ENCODE data around the gene ZNF366.

Gene ZNF366

GRCh38 chr5:72441094-72441723 lies 66.0 kb downstream of the ZNF366 start:
- no peak for DNase-seq (ENCODE audit: low spot score)

DNA sequence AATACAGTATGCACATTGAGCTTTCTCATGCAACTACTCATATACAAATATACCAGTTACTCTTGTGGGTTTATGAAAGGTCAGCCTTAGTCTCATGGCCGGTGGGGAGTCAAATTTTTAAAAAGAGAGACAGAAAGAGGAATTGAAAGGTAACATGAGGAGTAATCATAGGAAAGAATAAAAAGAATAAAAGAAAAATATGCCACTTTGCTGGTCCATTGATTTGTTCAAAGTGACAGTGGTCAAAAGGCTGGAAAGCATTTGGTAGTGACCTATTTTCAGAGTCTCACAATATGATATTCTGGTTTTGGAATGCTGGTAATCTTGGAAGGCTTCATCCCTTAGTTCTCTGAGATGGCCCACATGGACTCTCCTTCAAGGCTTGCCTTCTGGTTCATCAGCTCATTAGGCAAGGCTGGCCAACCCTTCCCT lies 67.0 kb downstream of the ZNF366 start:
- no peak for DNase-seq (ENCODE audit: low spot score)

DNA sequence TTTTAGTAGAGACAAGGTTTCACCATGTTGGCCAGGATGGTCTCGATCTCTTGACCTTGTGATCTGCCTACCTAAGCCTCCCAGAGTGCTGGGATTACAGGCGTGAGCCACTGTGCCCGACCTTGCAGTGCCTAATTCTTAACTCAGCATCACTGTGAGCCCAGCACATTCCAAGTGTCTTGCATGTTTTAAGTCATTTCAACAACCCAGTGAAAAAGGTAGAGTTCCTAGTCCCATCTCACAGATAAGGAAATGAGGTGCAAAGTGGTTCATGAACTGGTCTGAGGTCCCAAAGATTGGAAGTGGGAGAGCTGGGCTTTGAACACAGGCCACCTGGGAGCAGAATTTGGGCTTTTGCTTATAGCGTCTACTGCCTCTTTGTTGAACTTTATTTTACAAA lies 68.0 kb downstream of the ZNF366 start:
- no peak for DNase-seq (ENCODE audit: low spot score)

- no peak for DNase-seq (ENCODE audit: low spot score)
Measured at GRCh38 chr5:72438141-72438540, 69.1 kb downstream of the ZNF366 start.

DNA sequence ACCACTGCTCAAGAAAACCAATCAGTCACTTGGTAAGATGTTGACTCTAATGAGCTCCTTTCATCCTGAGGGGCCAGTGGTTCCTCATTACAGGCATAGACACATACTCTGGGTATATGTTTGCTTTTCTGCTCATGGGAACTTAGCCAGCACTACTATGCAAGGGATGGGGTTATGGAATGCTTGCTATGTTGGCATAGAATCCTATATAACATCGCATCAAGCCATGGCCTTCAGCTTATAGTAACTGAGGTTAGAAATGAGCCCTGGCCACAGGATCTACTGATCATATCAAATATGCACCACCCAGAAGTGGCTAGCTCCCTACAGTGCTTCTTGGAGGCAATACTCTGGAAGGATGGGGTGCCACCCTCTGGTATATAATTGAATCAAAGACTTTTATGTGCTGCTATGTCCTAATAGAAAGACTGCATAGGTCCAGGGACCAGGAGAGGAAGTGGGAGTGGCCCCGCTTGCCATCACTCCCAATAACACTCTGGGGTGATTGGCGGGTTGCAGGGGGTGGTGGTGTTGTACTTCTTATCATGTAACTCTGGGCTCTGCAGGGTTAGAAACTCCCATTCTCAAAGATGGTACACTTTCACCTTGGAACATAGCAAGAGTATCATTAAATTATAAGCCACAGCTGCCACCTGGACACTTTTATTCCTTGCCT lies 70.3 kb downstream of the ZNF366 start:
- no peak for DNase-seq (ENCODE audit: low spot score)

DNA sequence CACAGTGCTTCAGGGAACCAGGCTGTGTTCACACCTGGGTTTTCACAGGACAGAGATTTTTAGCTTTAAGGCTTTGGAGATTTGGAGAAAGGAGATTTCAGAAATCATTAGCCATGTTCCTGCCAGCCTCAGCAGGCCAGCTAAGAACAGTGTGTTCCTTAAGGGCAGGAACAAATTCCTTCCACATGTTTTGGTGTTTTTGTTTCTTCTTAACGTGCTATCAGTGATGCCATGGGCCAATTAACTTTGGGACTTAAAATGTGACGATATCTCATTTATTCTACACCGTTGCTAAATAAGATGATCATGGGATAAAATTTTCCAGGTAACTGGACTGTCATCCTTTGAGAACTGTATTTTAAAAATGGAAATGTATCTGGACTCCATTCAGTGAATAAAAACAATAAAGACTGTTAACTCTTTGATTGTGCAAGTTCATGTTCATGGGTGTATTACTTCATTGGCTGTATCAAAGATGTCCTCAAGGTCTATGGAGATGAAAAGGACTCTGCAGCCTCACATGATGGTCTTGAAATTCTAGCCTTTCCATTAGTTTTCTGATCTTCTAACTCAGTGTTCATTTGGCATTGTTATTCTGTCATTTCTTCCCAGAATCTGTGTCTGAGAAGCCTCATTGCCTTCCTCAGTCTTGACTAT lies 72.3 kb downstream of the ZNF366 start:
- DNase-seq (ENCODE audit: low spot score) = no peak

DNA sequence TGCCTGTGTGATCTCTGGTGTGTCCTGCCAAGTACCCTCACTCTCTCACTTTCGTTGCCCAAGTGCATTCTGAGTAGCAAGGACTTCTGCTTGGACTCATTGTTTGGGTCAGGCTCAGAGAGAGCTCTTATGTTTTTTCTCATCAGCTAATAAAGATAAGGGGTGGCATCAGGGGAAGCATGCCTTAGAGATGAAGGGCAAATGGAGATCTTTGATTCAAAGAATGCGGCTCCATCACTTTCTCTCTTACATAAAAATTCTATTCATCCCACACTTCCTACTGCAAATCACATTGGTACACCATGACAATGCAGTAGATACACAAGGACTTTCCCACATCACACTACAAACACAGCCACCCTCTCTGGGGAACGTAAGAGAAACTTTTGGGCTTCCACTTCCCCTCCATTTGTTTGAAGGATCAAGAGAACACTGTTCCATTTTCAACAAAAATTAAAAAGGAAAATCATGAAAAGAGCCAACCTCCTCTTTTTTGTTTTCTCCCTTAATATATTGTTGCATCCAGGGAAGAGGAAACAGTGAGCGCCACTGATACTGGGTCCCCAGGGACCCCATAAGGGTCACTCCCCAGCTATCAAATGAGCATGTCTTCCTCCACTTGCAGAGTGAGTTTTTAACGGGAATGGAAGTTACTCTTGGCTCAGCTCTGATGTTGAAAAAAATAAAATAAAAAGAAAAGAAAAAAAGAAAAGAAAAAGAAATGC lies 73.0 kb downstream of the ZNF366 start:
- DNase-seq (ENCODE audit: low spot score) = no peak

GRCh38 chr5:72433522-72433921 lies 73.7 kb downstream of the ZNF366 start:
- DNase-seq (ENCODE audit: low spot score) = no peak

DNA sequence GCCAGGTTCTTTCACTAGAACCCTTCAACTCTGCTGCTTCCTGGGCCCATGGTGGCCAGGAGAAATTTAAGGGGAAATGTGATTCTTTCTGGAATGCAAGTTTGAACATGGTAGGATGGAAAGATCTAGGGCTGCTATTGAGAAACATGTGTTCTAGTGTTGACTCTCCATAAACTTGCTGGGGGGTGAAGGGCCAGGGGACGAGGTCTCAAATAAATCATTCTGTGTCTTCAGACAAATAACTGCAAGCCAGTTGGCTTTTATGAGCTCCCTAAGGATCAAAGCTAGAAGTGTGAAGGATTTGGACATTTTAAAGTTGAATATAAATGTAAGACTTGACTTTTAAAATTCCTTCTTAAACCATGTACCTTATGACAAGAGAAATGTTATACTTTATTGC lies 78.5 kb downstream of the ZNF366 start:
- no peak for DNase-seq (ENCODE audit: low spot score)

DNA sequence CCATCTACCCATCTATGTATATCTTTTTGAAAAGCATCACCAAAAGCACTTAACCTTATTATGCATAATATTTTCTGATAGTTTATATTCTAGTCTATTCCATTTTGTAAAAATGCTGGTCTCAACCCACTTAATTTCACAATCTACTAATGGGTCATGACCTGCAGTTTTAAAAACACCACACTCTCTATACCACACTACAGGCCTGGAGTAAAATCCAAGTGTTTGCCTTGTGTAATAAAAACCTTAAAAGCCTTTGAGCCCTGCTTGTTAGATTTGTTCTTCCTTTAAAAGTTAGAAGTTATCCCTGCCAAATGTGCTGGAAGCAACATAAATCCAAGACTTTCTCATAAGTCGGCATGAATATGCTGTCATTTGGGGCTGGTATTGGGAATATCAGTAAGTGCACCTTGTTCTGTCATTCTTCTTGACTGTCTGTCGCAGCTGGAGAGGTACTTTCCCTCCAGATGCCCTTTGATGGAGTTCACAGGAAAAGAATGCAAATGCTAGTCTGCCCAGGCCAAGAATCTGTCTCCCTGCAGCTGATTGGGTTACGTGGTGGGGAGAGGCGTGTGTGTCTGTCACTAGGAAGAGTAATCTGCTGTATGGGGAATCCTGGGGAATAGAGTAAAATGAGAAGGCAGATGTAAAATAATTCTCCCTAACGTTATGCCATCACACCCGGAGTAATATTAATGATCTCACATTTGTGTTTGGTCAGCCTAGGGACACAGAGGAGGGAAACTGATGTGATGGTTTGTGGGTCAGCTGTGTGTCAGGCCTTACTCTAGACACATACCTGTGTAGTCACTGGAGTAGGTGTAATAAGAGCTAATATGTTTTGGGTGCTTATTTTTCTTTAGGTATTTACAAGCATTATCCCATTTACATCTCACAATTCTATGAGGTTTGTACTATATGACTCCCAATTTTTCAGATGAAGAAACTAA lies 79.4 kb downstream of the ZNF366 start:
- no peak for DNase-seq (ENCODE audit: low spot score)

DNA sequence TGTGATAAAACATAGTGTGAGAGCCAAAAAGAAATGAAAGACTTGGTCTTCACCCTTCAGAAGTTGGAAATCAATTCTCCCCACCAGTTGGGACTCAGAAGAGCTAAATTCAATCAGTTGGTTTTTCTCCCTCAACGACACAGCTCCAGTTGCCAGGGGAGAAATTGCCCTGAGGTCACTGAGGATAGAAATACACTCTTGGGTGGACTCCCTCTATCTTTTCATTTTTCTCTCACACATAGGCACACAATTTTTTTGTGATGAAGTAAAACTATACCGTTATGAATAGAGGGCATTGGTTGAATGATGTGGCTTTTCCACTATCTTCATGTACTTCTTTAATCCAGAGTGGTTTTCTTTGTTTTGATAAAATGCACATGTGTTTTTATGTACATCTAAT lies 80.2 kb downstream of the ZNF366 start:
- no peak for DNase-seq (ENCODE audit: low spot score)

DNA sequence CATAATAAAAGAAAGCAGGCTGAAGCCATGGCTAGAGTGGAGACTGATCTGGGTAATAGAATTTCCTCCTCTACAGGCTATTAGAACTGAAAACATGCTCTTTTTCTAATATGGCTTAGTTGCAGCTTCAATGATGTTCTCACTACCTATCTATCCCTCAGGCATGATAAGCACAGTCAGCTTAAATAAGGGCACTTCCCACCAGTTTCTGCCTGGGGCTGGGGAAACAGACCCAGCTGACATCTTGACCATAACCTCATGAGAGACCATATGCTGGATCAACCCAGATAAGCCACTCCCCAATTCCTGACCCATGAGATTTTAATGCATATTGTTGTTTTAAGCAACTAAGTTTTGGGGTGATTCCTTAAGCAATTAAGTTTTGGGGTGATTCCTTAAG lies 81.2 kb downstream of the ZNF366 start:
- DNase-seq (ENCODE audit: low spot score) = no peak

DNA sequence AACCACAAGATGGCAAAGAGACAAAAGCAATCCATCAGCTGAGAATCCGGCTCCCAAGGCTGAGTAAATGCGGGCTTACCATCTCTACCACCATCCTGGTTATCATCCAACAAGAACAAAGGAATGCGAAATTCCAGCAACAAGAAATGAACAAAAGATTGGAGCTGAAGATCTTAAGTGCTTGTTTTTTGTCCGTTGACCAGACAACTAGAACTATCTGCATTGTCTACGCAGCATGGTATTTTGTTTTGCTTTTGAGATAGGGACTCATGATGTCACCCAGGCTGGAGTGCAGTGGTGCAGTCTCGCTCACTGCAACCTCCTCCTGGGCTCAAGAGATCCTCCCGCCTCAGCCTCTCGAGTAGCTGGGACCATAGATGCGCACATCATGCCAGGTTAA lies 88.9 kb downstream of the ZNF366 start:
- no peak for DNase-seq (ENCODE audit: low spot score)

GRCh38 chr5:72417333-72418062 lies 89.7 kb downstream of the ZNF366 start:
- no peak for DNase-seq (ENCODE audit: low spot score)

DNA sequence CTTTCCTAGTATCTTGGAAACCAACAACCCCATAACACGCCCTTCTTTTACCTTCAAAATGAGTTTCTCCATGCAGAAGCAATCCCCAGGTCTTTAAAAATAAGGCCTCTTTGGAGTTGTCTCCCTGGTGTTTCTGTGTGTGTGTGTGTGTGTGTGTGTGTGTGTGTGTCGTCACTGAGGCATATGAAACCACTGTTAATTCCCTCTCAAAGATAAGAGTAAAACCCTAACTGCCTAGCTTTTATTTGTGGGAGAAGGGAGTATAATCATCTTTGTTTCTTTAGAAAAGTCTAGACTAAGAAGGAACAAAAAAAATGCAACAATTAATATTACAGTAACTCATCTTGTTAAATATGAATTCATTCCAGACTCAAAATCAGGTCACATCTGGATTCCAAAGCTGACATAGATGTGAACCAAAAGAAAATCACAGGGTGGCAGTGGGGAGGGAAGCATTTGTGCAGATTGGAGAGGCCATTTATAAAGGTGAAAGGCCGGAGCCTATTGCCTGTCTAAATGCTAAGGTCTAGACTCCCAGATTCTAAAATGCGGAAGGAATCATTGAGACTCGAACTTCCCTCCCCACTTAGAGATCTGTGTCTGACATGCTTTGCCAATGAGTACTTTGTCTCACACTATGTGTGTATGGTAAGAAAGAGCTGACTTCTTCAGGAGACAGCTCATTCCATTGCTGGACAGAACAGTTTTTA lies 91.4 kb downstream of the ZNF366 start:
- no peak for DNase-seq (ENCODE audit: low spot score)

DNA sequence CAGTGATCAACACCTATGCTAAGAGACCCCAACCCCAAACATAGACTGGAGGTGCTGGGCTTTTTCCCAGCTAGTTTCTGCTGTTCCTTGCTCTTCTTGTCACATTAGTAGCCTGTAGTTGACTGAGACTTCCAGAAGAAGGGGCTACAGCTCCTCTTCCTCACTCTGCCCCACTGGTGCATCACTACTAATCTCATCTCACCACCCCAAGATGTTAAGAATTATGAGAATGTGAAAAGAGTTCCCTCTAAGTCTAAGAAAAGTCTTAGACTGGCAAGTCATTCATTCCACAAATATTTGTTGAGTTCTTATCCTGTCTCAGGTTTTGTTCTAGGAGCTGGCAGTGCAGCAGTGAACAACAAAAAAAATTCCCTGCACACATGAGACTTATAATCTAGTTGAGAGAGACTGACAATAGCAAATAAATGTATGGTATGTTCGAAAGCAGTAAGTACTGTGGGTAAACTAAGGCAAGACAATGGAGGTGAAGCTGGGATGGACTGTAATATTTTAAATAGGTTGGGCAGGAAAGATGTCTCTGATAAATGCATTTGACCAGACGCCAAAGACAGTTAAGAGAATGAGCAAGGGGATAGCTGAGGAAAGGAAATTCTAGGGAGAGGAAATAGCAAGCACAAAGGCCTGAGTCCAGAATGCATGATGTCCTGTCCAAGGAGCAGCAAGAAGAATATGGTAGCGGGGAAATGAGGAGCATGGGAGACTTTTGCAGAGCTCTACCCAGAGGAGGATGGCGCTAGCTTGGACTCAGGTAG lies 94.7 kb downstream of the ZNF366 start:
- no peak for DNase-seq (ENCODE audit: low spot score)

DNA sequence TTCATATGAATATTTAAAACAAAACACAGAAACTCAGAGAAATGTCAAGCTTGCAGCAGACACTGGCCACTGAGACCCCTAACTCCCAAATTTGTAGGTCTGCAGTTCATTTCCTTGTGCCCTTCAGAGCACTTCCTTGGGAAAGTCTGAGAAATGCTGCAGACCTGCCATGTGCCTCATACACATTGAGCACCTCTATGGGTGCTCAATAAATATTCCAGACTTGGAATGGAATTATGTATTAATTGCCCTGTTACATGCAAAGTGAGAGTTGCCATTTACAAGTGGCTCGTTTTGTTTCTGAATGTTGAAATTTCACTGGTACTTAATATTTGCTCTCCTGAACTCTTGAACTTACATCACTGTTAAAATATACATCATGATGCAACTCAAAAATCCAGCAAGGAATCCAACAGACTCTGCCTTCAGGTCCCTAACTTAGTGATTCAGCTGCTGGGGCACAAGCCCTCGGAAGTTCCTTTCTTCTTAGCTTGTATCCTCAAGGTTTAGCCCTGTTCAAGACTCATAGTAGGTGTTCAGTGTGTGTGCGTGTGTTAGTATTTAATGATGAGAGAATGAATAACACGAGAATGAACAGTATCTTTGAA lies 96.4 kb downstream of the ZNF366 start:
- DNase-seq (ENCODE audit: low spot score) = no peak

DNA sequence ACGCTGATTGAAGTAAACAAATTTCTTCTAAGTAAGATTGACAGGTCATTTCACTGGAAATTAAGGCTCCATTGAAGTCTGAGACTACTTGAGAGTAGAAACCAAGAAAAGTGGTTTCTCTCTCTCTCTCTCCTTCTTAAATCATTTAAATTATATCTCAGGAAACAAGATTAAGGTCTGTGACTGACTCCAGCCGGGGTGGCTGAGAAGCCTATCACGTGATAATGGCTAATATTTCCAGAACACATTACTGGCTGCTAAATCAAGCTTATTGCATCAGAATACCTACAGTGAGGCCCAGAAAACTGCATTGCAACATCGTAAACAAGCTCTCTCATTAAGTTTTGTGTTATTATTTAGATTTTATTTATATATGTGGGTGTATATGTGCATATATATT lies 98.6 kb downstream of the ZNF366 start:
- DNase-seq (ENCODE audit: low spot score) = no peak

GRCh38 chr5:72408127-72408526 lies 99.1 kb downstream of the ZNF366 start:
- DNase-seq (ENCODE audit: low spot score) = no peak

All from activated CD4-positive, alpha-beta T cell treated with anti-CD3 and anti-CD28 coated beads, Interleukin-2, Interleukin-4, amounts not matched to agents 100 ng/mL and 50 ng/mL, durations not matched to agents 16 hours and 8 hours (primary cell).